A549 (cell line): ENCODE results near the gene ULK4. TPM values are rescaled to one million over a fixed set of nuclear protein-coding genes. Genes with fewer than 3 reads are reported as not detected.

Experiments
- ATAC-seq, 2 experiments: fragments of 200-7000 bp in 1 of 2; fragments of >200 bp in 1 of 2; cut with Nextera tagmentation in 1 of 2; cut with Tn5 transposase in 1 of 2; 3 replicates each; pipeline versions ENCODE4 v1.8.0 to v1.9.1; 2018 to 2020; ENCODE audit warnings: mild to moderate bottlenecking in 1 of 2, moderate library complexity in 1 of 2
- CTCF ChIA-PET: fragments of 300-600 bp; sonication (Branson Sonifier 250); formaldehyde crosslinking; extraction: SDS; loops from one replicate; lab custom pipeline; 2021; ENCODE audit warnings: antibody characterized with exemption, inconsistent platforms; lab: Yijun Ruan, JAX
- POLR2A ChIA-PET: fragments of 350-600 bp; formaldehyde crosslinking; extraction: SDS; loops from one replicate; lab custom pipeline; 2021; ENCODE audit warnings: antibody characterized with exemption, inconsistent platforms; lab: Yijun Ruan, JAX
- DNase-seq, 2 experiments: peaks; one replicate each; pipeline versions ENCODE4 v3.0.0 to v3.0.0-alpha.2; 2011 to 2016; ENCODE audit warnings: low read depth in 1 of 2, low spot score in 1 of 2
- FAIRE-seq: peaks from 2 replicates; lab custom pipeline; 2011; peaks lifted over from hg19 to GRCh38; lab: Jason Lieb, UNC
- H3K27ac ChIP-seq, 2 experiments: fragments of >200 bp; sonication (Bioruptor Twin); formaldehyde crosslinking; 3 replicates each; pipeline ENCODE4 v1.5.1; 2016 to 2017
- H3K4me1 ChIP-seq: fragments of >200 bp; sonication (Bioruptor Twin); formaldehyde crosslinking; 3 replicates; pipeline ENCODE4 v1.6.1; 2016
- H3K4me2 ChIP-seq: fragments of >200 bp; sonication (Bioruptor Twin); formaldehyde crosslinking; 3 replicates; pipeline ENCODE4 v1.6.1; 2016
- H3K4me3 ChIP-seq: fragments of >200 bp; sonication (Bioruptor Twin); formaldehyde crosslinking; 3 replicates; pipeline ENCODE4 v1.5.1; 2016
- H3K9me3 ChIP-seq: fragments of >200 bp; sonication (Bioruptor Twin); formaldehyde crosslinking; 3 replicates; pipeline ENCODE4 v1.6.1; 2016
- CBX8 ChIP-seq: fragments of 200-600 bp; sonication (generic); IDR thresholded peaks from 2 replicates; pipeline ENCODE4 v1.6.1; 2016
- CHD4 ChIP-seq: fragments of 200-600 bp; sonication (generic); IDR thresholded peaks from 2 replicates; pipeline ENCODE4 v1.6.1; 2016; ENCODE audit warnings: antibody characterized with exemption, mild to moderate bottlenecking, borderline replicate concordance
- EP300 ChIP-seq, 2 experiments: fragments of >200 bp; sonication (Bioruptor Twin); formaldehyde crosslinking; IDR thresholded peaks; 2 replicates in 1 of 2; 3 replicates in 1 of 2; pipeline ENCODE4 v1.6.1; 2016 to 2017
- FOSB ChIP-seq: fragments of 250-450 bp; sonication (Bioruptor Pico); IDR thresholded peaks from 2 replicates; pipeline ENCODE4 v1.5.0; 2020; ENCODE audit warnings: mild to moderate bottlenecking, moderate library complexity
- FOSL2 ChIP-seq, 2 experiments: fragments of 450-650 bp in 1 of 2; fragments of >200 bp in 1 of 2; sonication (Bioruptor Twin) in 1 of 2; formaldehyde crosslinking; IDR thresholded peaks; 2 replicates each; pipeline versions ENCODE4 v1.5.0 to v1.6.1; 2016 to 2020; ENCODE audit warnings: mild to moderate bottlenecking in 1 of 2, moderate library complexity in 1 of 2
- FOXS1 ChIP-seq: fragments of 250-450 bp; sonication (Bioruptor Pico); IDR thresholded peaks from 2 replicates; pipeline ENCODE4 v1.5.0; 2020; ENCODE audit warnings: mild to moderate bottlenecking, moderate library complexity
- HEYL ChIP-seq: fragments of 250-450 bp; sonication (Bioruptor Pico); IDR thresholded peaks from 2 replicates; pipeline ENCODE4 v1.8.0; 2021; ENCODE audit warnings: mild to moderate bottlenecking, moderate library complexity
- HOXB13 ChIP-seq: fragments of 250-450 bp; sonication (Bioruptor Pico); IDR thresholded peaks from 2 replicates; pipeline ENCODE4 v1.5.0; 2020; ENCODE audit warnings: low read depth, mild to moderate bottlenecking, moderate library complexity
- JUNB ChIP-seq: fragments of >200 bp; sonication (Bioruptor Twin); formaldehyde crosslinking; IDR thresholded peaks from 2 replicates; pipeline ENCODE4 v1.6.1; 2016
- KDM1A ChIP-seq: fragments of 200-600 bp; sonication (generic); IDR thresholded peaks from 2 replicates; pipeline ENCODE4 v1.6.1; 2016; ENCODE audit warnings: low read depth, mild to moderate bottlenecking
- KDM5A ChIP-seq: fragments of 200-600 bp; sonication (generic); IDR thresholded peaks from 2 replicates; pipeline ENCODE4 v1.6.1; 2016; ENCODE audit warnings: antibody characterized with exemption, mild to moderate bottlenecking
- NR3C1 ChIP-seq: fragments of >200 bp; sonication (Bioruptor Twin); formaldehyde crosslinking; IDR thresholded peaks from 3 replicates; pipeline ENCODE4 v1.6.1; 2017
- POLR2A ChIP-seq: IDR thresholded peaks from 2 replicates; pipeline ENCODE4 v1.6.1; 2012; ENCODE audit warnings: mild to moderate bottlenecking, low read length
- POLR2AphosphoS2 ChIP-seq: conservative IDR thresholded peaks from 2 replicates; pipeline ENCODE4 v1.6.1; 2012; ENCODE audit warnings: low read length, improper control_type of control experiment, inconsistent platforms
- RAD21 ChIP-seq, 2 experiments: fragments of >200 bp in 1 of 2; sonication (Bioruptor Twin) in 1 of 2; formaldehyde crosslinking in 1 of 2; IDR thresholded peaks in 1 of 2; conservative IDR thresholded peaks in 1 of 2; 2 replicates in 1 of 2; 3 replicates in 1 of 2; pipeline ENCODE4 v1.6.1; 2012 to 2018; ENCODE audit warnings: inconsistent platforms in 1 of 2
- ZNF302 ChIP-seq: fragments of 250-450 bp; sonication (Bioruptor Pico); IDR thresholded peaks from 2 replicates; pipeline ENCODE4 v1.9.0; 2021; ENCODE audit warnings: inconsistent platforms, mild to moderate bottlenecking, moderate library complexity
- WGBS: methylation state at CpG from one replicate; pipeline ENCODE4 v1.1.6; 2017; ENCODE audit errors: missing lambda C conversion rate; 5-methylcytosine and 5-hydroxymethylcytosine counted together
- polyA plus RNA-seq, 4 experiments: library from polyadenylated mRNA; depleted of rRNA in 3 of 4; stranded (reverse); fragments of >200 nt; fragmentation: RNase III in 1 of 4; extraction: RNeasy Plus Mini Kit Qiagen cat#74134 plus additional on column Dnase treatment in 1 of 4; gene quantifications; 2 replicates in 3 of 4; 3 replicates in 1 of 4; pipeline ENCODE4 v1.2.3, GENCODE V29; 2011 to 2017
- TF ChIP-seq, protein P1 (sequence below): fragments of 200-600 bp; sonication (generic); IDR thresholded peaks from 2 replicates; pipeline ENCODE4 v1.6.1; 2016; ENCODE audit warnings: antibody characterized with exemption, mild to moderate bottlenecking, moderate library complexity
- TF ChIP-seq, protein P2 (sequence below): fragments of 250-450 bp; sonication (Bioruptor Pico); IDR thresholded peaks from 2 replicates; pipeline ENCODE4 v1.5.0; 2021; ENCODE audit warnings: mild to moderate bottlenecking, moderate library complexity, borderline replicate concordance

The ULK4 gene
- polyA plus RNA-seq, 2 of the 4 experiments (the other 2 are of a cell fraction), result 4.9 to 7.7 TPM

DNA sequence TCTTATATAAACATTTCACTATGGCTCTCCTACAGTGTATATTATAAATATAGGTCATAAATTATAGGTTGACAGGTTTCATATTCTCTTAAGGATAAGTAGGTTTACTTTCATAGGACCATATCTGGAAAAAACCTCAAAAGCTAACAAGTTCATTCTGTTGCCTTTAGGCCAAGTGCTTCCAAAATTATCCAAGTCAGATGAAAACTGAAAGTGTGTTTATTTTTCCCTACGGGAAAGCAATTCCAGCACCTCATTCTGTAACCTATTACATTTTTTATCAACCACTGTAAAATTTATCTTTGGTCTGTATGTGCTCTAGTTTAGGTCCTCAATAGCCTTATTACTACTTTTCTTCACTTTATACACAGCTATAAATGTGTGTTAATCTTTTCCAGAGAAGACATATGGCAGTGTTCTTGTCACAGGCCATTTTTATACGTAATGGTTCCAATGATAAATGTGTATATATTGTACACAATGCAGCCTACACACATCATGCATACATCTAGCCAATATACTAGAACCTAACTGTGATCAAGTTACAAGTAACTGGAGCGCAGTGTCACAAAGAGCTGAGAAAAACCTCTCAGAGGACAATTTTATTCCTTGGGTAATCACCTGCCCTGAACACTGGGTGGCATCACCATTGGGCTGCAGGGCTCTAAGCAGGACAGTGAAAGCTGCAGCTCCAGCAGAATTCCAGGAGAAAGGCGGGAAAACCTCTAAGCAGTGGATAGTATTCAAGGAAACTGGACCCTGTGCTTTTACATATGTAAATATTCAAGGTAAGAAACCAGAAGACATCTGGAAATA is 511.3 kb downstream of the ULK4 start:
- Histone ChIP-seq H3K4me1 (no peaks in the 10 kb centered on the region), H3K9me3 (no peaks in the 10 kb centered on the region), H3K4me3 (no peak overlapping the region), H3K4me2 (no peak overlapping the region), H3K27ac (no peak overlapping the region)
- WGBS, result 78% methylated on average over 4 of the region's 4 CpGs
- peak in 1 of 2 experiments; percentile 6 for DNase-seq
- TF ChIP-seq CHD4 (no peak), EP300 (IDR thresholded peaks at IDR 0.05) (no peak), POLR2AphosphoS2 (no peak), FOXS1 (CRISPR knock-in tag) (no peak), RAD21 (conservative IDR thresholded peaks at IDR 0.05 in 1 of 2, IDR thresholded peaks at IDR 0.05 in 1 of 2) (0 out of 5 replicates have a peak, but pooled peaks of 1 of the 2 experiments have one; percentile 7), KDM5A (no peak), FOSB (no peak), KDM1A (no peak)
- TF ChIP-seq, protein P1, sequence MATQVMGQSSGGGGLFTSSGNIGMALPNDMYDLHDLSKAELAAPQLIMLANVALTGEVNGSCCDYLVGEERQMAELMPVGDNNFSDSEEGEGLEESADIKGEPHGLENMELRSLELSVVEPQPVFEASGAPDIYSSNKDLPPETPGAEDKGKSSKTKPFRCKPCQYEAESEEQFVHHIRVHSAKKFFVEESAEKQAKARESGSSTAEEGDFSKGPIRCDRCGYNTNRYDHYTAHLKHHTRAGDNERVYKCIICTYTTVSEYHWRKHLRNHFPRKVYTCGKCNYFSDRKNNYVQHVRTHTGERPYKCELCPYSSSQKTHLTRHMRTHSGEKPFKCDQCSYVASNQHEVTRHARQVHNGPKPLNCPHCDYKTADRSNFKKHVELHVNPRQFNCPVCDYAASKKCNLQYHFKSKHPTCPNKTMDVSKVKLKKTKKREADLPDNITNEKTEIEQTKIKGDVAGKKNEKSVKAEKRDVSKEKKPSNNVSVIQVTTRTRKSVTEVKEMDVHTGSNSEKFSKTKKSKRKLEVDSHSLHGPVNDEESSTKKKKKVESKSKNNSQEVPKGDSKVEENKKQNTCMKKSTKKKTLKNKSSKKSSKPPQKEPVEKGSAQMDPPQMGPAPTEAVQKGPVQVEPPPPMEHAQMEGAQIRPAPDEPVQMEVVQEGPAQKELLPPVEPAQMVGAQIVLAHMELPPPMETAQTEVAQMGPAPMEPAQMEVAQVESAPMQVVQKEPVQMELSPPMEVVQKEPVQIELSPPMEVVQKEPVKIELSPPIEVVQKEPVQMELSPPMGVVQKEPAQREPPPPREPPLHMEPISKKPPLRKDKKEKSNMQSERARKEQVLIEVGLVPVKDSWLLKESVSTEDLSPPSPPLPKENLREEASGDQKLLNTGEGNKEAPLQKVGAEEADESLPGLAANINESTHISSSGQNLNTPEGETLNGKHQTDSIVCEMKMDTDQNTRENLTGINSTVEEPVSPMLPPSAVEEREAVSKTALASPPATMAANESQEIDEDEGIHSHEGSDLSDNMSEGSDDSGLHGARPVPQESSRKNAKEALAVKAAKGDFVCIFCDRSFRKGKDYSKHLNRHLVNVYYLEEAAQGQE, result no peak
- no peak for ATAC-seq
- FAIRE-seq, result no peak
- CTCF ChIA-PET, result interaction anchor here (1.1 kb wide), 1 partner anchor 266 kb away, joined by 3 read pairs; no protein-coding TSS in a partner anchor
- POLR2A ChIA-PET, result no interaction called here

DNA sequence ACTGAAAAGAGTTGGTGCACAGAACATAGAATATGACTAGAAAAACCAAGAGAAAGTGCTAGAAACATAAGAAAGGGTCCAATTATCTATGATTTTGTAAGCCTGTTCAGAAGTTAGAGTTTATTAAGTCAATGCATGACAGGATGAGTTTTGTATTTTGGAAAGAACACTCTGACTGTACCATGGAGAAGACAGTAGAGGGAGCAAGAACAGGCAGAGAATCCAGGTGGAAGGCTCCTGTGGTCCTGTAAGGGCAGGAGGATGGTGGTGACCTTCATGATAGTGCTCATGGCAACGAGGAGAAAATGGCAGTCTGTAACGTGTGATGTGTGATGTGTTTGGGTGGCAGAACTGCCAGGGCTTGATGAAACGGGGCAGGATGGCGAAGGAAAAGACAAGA is 513.5 kb downstream of the ULK4 start:
- Histone ChIP-seq H3K4me3 (no peak overlapping the region), H3K27ac (no peak overlapping the region), H3K9me3 (no peaks in the 10 kb centered on the region), H3K4me1 (no peaks in the 10 kb centered on the region), H3K4me2 (no peak overlapping the region)
- TF ChIP-seq, protein P2, sequence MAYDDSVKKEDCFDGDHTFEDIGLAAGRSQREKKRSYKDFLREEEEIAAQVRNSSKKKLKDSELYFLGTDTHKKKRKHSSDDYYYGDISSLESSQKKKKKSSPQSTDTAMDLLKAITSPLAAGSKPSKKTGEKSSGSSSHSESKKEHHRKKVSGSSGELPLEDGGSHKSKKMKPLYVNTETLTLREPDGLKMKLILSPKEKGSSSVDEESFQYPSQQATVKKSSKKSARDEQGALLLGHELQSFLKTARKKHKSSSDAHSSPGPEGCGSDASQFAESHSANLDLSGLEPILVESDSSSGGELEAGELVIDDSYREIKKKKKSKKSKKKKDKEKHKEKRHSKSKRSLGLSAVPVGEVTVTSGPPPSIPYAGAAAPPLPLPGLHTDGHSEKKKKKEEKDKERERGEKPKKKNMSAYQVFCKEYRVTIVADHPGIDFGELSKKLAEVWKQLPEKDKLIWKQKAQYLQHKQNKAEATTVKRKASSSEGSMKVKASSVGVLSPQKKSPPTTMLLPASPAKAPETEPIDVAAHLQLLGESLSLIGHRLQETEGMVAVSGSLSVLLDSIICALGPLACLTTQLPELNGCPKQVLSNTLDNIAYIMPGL (CRISPR knock-in tag), result no peak
- TF ChIP-seq HOXB13 (CRISPR knock-in tag) (no peak), NR3C1 (no peak), JUNB (no peak), ZNF302 (CRISPR knock-in tag) (no peak), CBX8 (no peak), POLR2A (no peak), HEYL (no peak), FOSL2 (IDR thresholded peaks at IDR 0.05) (no peak), FOSL2 (CRISPR knock-in tag; IDR thresholded peaks at IDR 0.05) (no peak), FOSB (no peak)
- ChIA-PET POLR2A (no interaction called here), CTCF (interaction anchor here (0.6 to 0.9 kb wide), 2 partner anchors 868 to 1637 kb away, joined by 3 to 4 read pairs; no protein-coding TSS in a partner anchor)
- ATAC-seq, result no peak
- FAIRE-seq, result no peak
- no peak for DNase-seq
- 76% methylated on average over 4 of the region's 4 CpGs for WGBS
